ENCODE data around the gene FNDC3B. TPM values are rescaled to one million over a fixed set of nuclear protein-coding genes. Genes with fewer than 3 reads are reported as not detected.

Gene FNDC3B
- total and polyA plus RNA-seq, 7 donors: 16.2 to 93.9 (median 50.3) TPM

DNA sequence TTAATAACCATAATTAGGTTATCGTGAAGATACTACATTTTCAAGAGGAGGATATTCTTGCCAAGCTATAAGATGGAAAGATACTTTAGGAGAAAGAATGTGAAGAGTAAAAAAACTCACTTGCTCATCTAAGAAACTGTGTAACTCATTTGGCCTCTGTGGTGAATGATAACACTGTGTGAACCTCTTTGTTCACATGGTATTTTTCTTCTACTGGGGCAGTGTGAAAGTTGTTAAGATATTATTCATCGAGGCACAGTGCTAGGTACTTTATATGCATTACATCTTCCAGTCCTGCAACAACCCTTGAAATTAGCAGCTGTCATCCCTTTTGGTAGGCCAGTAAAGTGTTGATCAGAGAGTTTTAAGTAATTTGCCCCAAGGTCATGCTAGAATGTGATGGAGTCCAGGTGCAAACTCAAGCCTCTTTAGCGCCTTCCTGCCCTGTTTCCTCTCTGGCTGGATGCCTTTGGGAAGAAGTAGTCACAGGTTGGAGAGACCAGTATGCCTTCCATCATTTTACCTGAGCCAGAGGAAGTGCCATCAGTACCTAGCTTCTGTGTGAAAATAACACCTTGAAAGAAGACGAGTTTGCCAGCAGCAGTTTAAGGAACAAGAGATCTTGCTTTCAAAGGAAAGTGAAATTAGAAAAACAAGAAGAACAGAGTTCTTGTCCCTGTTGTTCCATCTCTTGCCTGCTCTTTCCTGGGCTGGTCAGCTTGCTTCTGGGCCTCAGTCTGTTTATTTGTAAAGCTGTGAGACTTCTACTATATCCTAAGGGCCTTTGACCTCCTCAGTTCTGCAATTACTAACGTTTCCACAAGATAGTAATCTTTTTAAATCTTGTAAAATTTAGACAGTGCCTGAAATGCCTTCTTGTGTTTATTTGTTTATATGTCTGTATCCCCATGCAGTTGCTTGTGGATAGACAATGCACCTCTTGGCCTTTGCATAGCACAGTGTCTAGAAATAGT lies 179.3 kb downstream of the FNDC3B start:
- TF ChIP-seq POLR2AphosphoS5 (IDR thresholded peaks at IDR 0.05): no peak
- TF ChIP-seq EP300 (IDR thresholded peaks at IDR 0.05): no peak
- TF ChIP-seq POLR2A (IDR thresholded peaks at IDR 0.05): no peak
- TF ChIP-seq CTCF (IDR thresholded peaks at IDR 0.05): no peak
- Histone ChIP-seq H3K4me1 (peaks cover 0 to 73% (median 41%) of the 10 kb centered on the region in 4 donors), H3K4me3 (no peak overlapping the region), H3K36me3 (no peaks in the 10 kb centered on the region), H3K27ac (no peak overlapping the region), H3K9me3 (no peaks in the 10 kb centered on the region), H3K27me3 (no peaks in the 10 kb centered on the region)
- 58 to 67% methylated on average over 5 of the region's 5 CpGs for WGBS, 2 donors
- no peak for DNase-seq
- intact Hi-C loops (cut with DNase I): no loop called here

DNA sequence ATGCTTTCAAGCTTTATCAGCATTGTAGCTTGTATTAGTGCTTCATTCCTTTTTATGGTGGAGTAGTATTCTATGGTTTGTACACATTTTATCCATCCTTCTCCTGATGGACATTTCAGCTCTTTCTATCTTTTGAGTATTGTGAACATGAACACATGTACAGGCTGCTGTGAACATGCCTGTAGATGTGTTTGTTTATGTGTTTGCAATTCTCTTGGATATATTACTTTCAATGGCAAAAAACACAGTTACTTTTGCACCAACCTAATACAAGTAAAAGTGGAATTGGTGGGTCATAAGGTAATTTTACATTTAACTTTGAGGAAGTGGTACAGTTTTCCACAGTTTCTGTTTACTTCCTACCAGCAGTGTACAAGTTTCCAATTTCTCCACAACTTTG lies 180.4 kb downstream of the FNDC3B start:
- TF ChIP-seq POLR2A (IDR thresholded peaks at IDR 0.05) (no peak), POLR2AphosphoS5 (IDR thresholded peaks at IDR 0.05) (no peak), EP300 (IDR thresholded peaks at IDR 0.05) (no peak), CTCF (IDR thresholded peaks at IDR 0.05) (no peak)
- intact Hi-C loops (cut with DNase I): no loop called here
- no peak overlapping the region for H3K4me3 ChIP-seq
- no peaks in the 10 kb centered on the region for H3K9me3 ChIP-seq
- DNase-seq: no peak
- H3K4me1 ChIP-seq: peaks cover 0 to 61% (median 33%) of the 10 kb centered on the region in 4 donors
- H3K27me3 ChIP-seq: no peaks in the 10 kb centered on the region
- H3K36me3 ChIP-seq: no peaks in the 10 kb centered on the region
- H3K27ac ChIP-seq: no peak overlapping the region

GRCh38 chr3:172221547-172221946 lies 182.2 kb downstream of the FNDC3B start:
- no peak for TF ChIP-seq EP300 (IDR thresholded peaks at IDR 0.05)
- no peak for TF ChIP-seq CTCF (IDR thresholded peaks at IDR 0.05)
- TF ChIP-seq POLR2A (IDR thresholded peaks at IDR 0.05): no peak
- no peak for TF ChIP-seq POLR2AphosphoS5 (IDR thresholded peaks at IDR 0.05)
- Histone ChIP-seq H3K4me3 (no peak overlapping the region), H3K27me3 (no peaks in the 10 kb centered on the region), H3K27ac (no peak overlapping the region), H3K36me3 (no peaks in the 10 kb centered on the region), H3K9me3 (no peaks in the 10 kb centered on the region), H3K4me1 (peaks cover 0 to 57% (median 29%) of the 10 kb centered on the region in 4 donors)
- no peak for DNase-seq
- intact Hi-C loops (cut with DNase I): no loop called here
- WGBS, 2 donors: 92 to 93% methylated on average over 2 of the region's 2 CpGs

- H3K4me3 ChIP-seq: no peak overlapping the region
- intact Hi-C loops (cut with DNase I): no loop called here
- H3K36me3 ChIP-seq: peaks cover 0 to 8% (median 2%) of the 10 kb centered on the region in 4 donors
- no peak overlapping the region for H3K27ac ChIP-seq
- H3K27me3 ChIP-seq: no peaks in the 10 kb centered on the region
- H3K9me3 ChIP-seq: no peaks in the 10 kb centered on the region
- DNase-seq: no peak
- TF ChIP-seq EP300 (IDR thresholded peaks at IDR 0.05) (no peak), POLR2A (IDR thresholded peaks at IDR 0.05) (no peak), POLR2AphosphoS5 (IDR thresholded peaks at IDR 0.05) (no peak), CTCF (IDR thresholded peaks at IDR 0.05) (no peak)
- H3K4me1 ChIP-seq: peaks cover 0 to 47% (median 23%) of the 10 kb centered on the region in 4 donors
- WGBS, 2 donors: 89 to 92% methylated on average over 10 of the region's 10 CpGs
Measured at GRCh38 chr3:172222478-172223071, 183.2 kb downstream of the FNDC3B start.
